ENCODE results near the gene ZNF226.

Gene ZNF226

GRCh38 chr19:44196772-44197171, 31.9 kb downstream of the ZNF226 start (continued):
- TF ChIP-seq PRDM4 (tag by site-specific recombination; IDR thresholded peaks at IDR 0.05) (no peak), GFI1B (tag by site-specific recombination; IDR thresholded peaks at IDR 0.05) (no peak)

- peaks cover 12% of the 10 kb centered on the region; the same call in 1 of the 2 replicates for H3K4me1 ChIP-seq (ENCODE audit: control insufficient read depth, insufficient read depth, low read length)
- CTCF ChIA-PET = no interaction called here
- H3K9me3 ChIP-seq (ENCODE audit: control insufficient read depth, insufficient read depth, low read depth, low read length) = peaks cover 45% of the 10 kb centered on the region
- TF ChIP-seq ZNF280C (tag by site-specific recombination; IDR thresholded peaks at IDR 0.05) = no peak
- TF ChIP-seq ZBTB48 (tag by site-specific recombination; IDR thresholded peaks at IDR 0.05) = 0 out of 2 replicates have a peak, but pooled peaks have one; percentile 35
- 0 out of 2 replicates have a peak, but pooled peaks have one; percentile 24 for TF ChIP-seq ZBTB11 (tag by site-specific recombination; conservative IDR thresholded peaks at IDR 0.05; ENCODE audit: low read depth)
- TF ChIP-seq ZNF239 (tag by site-specific recombination; IDR thresholded peaks at IDR 0.05) = no peak
- TF ChIP-seq KLF16 (tag by site-specific recombination; IDR thresholded peaks at IDR 0.05) = 0 out of 2 replicates have a peak, but pooled peaks have one; percentile 17
- no peak for TF ChIP-seq ZNF830 (tag by site-specific recombination; IDR thresholded peaks at IDR 0.05; ENCODE audit: low read depth)
- TF ChIP-seq ZNF624 (tag by site-specific recombination; IDR thresholded peaks at IDR 0.05) = no peak
- TF ChIP-seq ZFP69B (tag by site-specific recombination; IDR thresholded peaks at IDR 0.05) = 0 out of 2 replicates have a peak, but pooled peaks have one; percentile 23
- no peak for TF ChIP-seq ZNF362 (tag by site-specific recombination; IDR thresholded peaks at IDR 0.05)
- TF ChIP-seq ZNF211 (tag by site-specific recombination; IDR thresholded peaks at IDR 0.05; ENCODE audit: low read depth) = 0 out of 2 replicates have a peak, but pooled peaks have one; percentile 44
- TF ChIP-seq SP3 (tag by site-specific recombination; IDR thresholded peaks at IDR 0.05) = 0 out of 2 replicates have a peak, but pooled peaks have one; percentile 7
- TF ChIP-seq ZNF184 (tag by site-specific recombination; IDR thresholded peaks at IDR 0.05) = 0 out of 2 replicates have a peak, but pooled peaks have one; percentile 13
- 0 out of 2 replicates have a peak, but pooled peaks have one; percentile 11 for TF ChIP-seq ZNF335 (tag by site-specific recombination; conservative IDR thresholded peaks at IDR 0.05)
- TF ChIP-seq ZBTB6 (tag by site-specific recombination; IDR thresholded peaks at IDR 0.05) = peak; percentile 29; the same call in 1 of the 2 replicates
- TF ChIP-seq ZNF350 (tag by site-specific recombination; IDR thresholded peaks at IDR 0.05) = peak; percentile 35; the same call in 1 of the 2 replicates
- 0 out of 2 replicates have a peak, but pooled peaks have one; percentile 7 for TF ChIP-seq ZBTB21 (tag by site-specific recombination; IDR thresholded peaks at IDR 0.05)
- no peak overlapping the region for H3K27ac ChIP-seq (ENCODE audit: extremely low read depth, low read depth, low read length)
- H3K4me3 ChIP-seq (ENCODE audit: low read depth, low read length) = no peak overlapping the region
- POLR2A ChIA-PET = interaction anchor here (2.5 kb wide), 1 partner anchor 10 kb away, joined by 13 read pairs; the partner anchor contains the start of gene ZNF227
- H3K36me3 ChIP-seq (ENCODE audit: control insufficient read depth in 2 of 2, insufficient read depth in 1 of 2, low read length in 2 of 2) = peaks cover 0 to 58% of the 10 kb centered on the region in 2 experiments; a peak in 2 of 3 replicates
Measured at GRCh38 chr19:44202470-44202869, 37.6 kb downstream of the ZNF226 start.

Measured in HEK293 (cell line).